G401.6 (cell line): ENCODE measurements around the gene ABO.
"Not testable (repeated sequence)": the region's sequence is repeated elsewhere in the genome, so short reads cannot be mapped to it uniquely, and the experiment has no call there.

Experiments used
- FAIRE-seq: peaks from 2 replicates; lab custom pipeline; 2012; peaks lifted over from hg19 to GRCh38; lab: Jason Lieb, UNC

ABO gene

DNA sequence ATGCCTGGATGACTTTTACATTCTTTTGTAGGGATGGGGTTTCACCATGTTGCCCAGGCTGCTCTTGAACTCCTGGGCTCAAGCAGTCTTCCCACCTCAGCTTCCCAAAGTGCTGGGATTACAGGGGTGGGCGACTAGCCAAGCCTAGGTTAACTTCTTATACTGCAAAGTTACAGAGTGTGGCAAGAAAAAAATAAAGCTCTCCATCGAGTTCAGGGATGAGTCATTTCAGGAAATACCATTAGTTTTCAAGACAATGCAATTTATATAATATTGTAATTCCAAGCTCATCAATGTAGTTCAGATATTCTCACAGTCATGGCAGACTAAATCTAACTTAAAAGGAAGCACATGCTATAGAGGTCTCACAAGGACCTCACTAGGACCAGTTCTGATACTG, 11.5 kb upstream of the ABO start:
- no peak for FAIRE-seq

GRCh38 chr9:133285252-133285775, 10.3 kb upstream of the ABO start:
- FAIRE-seq, result no peak

DNA sequence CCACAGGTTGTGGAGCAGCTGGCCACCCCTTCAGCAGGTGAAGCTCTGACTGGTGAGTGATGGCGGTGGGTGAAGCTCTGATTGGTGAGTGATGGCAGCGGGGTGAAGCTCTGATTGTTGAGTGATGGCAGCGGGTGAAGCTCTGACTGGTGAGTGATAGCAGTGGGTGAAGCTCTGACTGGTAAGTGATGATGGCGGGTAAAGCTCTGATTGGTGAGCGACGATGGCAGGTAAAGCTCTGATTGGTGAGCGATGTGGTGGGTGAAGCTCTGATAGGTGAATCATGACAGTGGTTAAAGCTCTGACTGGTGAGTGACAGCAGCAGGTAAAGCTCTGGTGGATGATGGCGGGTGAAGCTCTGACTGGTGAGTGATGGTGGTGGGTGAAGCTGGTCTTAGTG, 9.4 kb upstream of the ABO start:
- no peak for FAIRE-seq

GRCh38 chr9:133283255-133284032, 8.4 kb upstream of the ABO start:
- FAIRE-seq, result not testable (repeated sequence)

DNA sequence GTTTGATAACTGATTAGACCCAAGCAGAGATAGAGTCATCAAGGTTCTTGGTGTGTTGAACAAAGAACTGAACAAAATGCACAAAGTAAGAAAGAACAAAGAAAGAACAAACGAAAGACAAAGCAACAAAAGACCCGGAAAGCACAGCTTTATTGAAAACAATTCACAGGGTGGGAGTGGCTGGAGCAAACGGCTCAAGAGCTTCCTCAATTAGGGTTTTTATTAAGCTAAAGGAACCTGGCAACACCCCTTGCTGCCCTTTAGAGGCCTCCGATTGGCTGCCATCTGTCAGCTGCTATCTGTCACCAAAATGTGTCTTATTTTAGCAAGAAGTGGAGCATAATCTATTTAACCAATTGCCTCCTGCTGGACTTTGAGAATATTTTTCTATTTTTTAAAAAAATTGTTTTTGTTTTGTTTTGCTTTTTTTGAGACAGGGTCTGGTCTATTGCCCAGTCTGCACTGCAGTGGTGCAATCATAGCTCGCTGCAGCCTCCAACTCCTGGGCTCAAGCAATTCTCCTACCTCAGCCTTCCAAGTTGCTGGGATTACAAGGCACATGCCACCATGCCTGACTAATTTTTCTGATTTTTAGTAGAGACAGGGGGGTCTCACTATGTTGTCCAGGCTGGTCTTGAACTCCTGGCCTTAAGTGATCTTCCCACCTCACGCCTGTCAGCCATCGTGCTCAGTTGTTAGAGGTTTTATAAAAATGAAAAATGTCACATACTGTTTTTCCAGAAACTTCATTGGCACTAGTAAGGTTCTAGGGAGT, 7.7 kb upstream of the ABO start:
- FAIRE-seq, result no peak

DNA sequence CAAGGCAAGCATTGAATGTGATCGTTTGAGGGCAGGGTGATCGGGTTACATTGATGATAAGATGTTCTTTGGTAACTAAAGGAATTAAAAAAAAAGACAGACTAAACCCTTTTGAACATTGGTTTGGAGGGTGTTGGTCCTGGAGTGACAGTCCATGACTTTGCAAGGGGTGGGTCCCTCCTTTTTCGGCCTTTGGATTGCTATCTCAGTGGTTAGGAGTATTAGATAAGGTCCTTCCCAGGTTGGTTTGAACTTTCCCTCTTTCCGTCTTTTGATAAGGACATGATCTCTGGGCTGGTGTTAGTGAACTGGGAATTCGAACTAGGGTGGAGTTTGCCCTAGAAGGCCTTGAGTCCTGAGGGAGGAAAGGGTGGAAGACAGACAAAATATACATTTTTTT, 5.4 kb upstream of the ABO start:
- no peak for FAIRE-seq

DNA sequence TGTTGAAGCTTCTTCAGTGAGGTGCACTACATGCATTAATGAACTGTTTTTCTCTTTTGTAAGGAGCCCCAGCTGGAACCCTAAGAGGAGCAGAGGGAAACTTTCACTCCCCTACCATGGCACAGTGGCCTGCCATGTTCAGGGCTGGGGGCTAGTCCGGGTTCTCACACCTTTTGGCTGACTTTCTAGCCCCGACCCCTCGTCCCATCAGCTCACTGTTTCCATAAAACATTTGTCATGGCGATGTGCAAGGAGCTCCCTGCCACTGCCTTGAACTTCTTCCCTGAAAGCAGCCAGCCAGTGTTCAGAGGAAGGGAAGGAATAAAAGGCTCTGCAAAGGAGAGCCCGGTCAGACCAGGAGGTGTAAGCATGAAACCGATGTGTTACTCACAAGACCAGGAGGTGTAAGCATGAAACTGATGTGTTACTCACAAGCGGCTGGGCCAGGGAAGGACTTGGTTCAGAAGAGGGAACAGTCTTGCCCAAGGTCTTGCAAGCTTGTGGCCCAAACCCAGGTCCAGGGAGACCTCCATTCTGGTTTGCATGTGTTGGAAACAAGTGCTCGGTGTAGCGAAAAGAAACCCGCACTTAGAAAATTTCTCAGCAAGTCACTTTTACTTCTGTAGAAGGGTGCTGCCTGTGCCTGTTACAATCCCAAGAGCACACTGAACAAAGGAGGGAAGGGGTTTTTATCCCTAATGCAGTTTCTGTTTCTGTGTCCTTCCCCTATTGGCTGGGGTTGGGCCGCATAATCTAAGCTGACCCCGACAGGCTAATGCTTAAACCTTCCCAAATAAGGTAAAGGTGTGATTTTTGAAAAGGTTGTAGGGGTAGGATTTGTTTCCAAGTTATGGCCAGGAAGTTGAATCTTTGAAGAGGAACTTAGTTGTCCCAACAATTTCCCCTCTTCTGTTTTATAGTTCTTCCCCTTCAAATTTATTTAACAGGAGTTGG, 3.4 kb upstream of the ABO start:
- FAIRE-seq, result no peak

- no peak for FAIRE-seq
Measured at GRCh38 chr9:133277467-133277866, 2.5 kb upstream of the ABO start.

DNA sequence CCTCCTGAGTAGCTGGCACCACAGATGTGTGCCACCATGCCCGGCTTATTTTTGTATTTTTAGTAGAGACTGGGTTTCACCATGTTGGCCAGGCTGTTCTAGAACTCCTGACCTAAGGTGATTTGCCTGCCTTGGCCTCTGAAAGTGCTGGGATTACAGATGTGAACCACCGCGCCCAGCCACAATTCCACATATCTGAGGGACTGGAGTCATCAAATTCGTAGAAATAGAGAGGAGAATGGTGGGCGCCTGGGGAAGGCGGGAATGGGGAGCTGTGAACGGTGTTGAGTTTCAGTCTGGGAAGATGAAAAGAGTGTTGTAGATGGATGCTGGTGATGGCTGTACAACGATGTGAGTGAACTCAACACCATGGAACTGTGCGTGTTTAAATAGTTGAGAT, 1.9 kb upstream of the ABO start:
- FAIRE-seq, result no peak

GRCh38 chr9:133276001-133276884, 1.2 kb upstream of the ABO start:
- no peak for FAIRE-seq

DNA sequence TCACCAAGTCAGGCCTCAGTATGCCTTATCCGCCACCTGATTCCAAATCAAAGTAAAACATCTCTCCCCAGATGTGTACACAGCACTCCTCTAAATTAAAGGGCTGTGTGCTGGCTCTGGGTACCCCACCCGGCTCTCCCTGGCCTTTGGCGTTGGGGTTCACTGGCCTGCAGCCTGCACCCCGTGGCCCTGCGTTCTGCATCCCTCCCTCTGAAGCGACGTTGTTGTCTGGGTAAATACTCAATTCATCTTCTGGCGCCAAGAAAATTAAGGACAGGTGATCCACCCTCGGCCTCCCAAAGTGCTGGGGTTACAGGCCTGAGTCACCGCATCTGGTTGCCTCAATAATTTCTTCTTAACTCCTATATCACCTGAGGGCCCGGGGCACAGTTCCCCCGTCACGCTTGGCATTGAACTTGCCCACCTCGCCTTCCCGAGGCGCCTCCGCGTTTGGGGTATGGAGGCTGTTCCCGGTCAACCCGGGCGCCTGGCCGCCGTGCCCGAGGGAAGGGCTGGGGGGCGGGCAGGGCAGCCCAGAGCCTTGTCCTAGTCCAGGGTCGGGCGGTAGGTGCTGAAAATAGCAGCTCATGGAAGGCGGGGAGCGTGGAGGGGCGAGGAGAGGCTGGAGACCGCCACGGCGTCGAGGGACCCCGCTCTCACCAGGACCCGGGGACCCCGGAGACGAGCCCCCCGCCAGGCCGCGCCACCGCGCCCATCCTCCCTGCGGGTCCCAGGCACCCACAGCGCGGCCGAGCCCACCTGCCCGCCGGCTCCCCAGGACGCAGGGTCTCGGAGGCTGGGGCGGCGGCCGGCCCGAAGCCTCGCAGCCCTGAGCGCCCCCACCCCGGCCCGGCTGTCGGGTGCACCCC, 531 bp downstream of the ABO start:
- FAIRE-seq, result no peak

DNA sequence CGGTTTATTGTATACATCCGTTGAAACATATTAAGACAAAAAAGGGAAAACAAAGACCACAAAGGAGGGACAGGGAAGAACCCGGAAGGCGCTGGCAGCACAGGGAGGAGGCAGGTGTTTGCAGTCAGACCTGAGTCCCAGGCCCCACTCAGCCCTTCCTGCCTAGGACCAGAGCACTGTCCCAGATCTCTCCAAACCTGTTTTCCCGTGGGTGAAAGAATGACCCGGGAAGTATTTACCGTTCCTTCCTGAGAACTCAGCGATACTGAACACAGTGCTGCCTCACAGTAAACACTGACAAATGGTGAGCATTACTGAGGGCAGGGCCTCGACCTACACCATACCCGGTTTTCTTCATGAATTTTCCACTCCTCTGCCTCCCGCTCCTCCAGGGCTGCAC, 1.2 kb downstream of the ABO start:
- FAIRE-seq, result no peak

GRCh38 chr9:133273098-133273497, 1.9 kb downstream of the ABO start:
- FAIRE-seq, result no peak

DNA sequence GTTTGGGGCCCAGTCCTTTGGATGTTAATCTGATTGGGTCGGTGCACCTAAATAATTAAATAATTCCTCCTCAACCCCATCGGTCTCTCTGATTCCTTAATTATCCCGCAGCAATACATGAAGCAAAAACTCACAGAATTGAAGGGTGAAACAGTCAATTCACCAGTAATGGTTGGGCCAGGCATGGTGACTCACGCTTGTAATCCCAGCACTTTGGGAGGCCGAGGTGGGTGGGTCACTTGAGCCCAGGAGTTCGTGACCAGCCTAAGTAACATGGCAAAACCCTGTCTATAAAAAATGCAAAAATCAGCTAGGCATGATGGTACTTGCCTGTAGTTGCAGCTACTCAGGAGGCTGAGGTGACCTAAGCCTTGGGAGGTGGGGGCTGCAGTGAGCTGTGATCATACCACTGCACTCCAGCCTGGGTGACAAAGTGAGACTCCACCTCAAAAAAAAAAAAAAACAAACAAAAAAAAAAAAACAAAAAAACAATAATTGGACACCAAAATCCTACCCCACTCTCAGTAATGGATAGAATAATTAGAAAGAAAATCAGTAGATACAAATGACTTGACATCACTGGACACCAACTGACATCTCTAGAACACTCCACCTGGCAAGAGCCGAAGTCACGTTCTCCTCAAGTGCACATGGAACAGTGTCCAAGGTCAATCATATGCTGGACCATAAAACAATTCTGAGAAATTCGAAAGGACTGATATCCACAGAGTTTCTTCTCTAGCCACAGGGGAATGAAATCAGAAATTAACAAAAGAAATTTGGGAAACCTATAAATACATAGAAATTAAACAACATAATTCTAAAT, 5.3 kb downstream of the ABO start:
- FAIRE-seq, result no peak

GRCh38 chr9:133269136-133269535, 5.9 kb downstream of the ABO start:
- not testable (repeated sequence) for FAIRE-seq

DNA sequence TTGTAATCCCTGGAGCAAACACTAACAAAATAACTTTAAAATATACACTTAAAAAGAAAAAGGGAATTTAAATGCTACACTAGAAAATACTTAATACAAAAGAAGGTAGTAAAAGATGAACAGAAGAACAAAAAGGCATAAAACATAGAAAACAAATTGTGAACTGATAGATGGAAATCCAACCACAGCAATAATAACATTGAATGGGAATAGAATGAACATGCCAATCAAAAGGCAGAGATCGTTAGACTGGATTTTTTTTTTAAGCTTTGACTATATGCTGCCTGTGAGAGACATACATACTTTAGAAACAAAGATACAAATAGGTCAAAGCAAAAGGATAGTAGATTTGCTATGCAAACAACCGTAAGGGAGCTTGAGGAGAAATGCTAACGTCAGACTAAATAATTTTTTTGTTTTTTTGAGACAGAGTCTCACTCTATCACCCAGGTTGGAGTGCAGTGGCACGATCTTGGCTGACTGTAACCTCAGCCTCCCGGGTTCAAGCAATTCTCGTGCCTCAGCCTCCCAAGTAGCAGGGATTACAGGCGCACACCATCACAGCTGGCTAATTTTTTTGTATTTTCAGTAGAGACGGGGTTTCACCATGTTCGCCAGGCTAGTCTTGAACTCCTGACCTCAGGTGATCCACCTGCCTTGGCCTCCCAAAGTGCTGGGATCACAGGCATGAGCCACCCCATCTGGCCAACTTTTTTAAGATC, 6.5 kb downstream of the ABO start:
- no peak for FAIRE-seq

DNA sequence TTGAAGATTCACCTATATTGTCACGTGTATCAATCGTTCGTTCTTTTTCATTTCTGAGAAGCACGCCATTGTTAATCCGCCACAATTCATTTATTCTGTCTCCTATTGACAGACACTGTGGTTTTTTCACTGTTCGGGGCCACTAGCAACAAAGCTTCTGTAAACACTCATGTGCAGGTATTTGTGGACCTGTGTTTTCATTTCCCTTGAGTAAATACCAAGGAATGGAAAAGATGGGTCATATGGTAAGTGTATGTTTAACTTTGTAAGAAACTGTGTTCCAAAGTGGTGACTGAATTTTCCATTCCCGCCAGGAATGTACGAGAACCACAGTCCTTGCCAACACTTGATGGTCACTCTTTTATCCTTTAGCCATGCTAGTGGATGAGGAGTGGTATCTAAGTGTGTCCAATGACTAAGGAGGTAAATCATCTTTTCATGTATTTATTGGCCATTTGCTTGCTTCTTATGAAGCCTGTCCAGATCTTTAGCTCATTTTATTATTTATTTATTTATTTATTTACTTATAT, 10.7 kb downstream of the ABO start:
- FAIRE-seq, result no peak

DNA sequence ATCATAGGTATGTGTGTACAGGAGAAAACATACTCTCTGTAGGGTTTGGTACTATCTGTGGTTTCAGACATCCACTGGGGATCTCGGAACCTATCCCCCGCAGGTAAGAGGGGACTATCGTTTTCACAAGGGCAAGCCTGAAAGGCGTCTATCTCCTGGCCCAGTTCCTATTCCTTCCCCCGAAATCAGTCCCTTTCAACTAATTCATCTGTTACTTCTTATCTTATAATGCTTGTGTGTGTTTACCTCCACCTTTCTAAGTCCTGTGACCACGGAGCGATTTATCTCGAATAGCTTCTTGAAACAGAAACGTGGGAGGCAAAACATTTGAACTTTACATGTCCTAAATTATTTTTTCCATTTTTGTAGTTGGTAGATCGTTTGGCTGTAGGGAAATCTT, 11.4 kb downstream of the ABO start:
- no peak for FAIRE-seq

DNA sequence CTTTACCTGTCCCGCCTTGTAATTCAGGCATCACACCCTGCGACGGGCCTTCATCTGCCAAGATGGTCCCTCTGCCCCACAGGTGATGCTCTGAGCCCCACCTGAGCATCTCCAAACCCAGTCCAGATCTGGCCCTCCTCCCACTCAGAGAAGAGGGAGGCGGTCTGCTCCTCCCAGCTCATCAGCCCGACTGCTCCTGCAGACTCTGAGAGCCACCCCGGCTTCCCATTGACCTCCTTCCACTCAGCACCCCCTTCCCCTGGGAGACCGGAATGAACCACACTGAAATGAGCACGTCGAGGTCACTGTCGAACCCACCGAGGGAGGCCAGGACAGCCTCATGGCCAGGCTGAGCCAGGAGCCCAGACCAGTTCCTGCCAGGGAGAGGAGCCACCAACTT, 12.8 kb downstream of the ABO start:
- no peak for FAIRE-seq
